ENCODE results near the gene DDX18. TPM values are rescaled to one million over a fixed set of nuclear protein-coding genes. Genes with fewer than 3 reads are reported as not detected.

Gene DDX18
- total and polyA plus RNA-seq, 2 of the 4 experiments (the other 2 are of a cell fraction), result 34.6 to 69.9 TPM

- peak; percentile 59; the same call in 1 of the 2 replicates for TF ChIP-seq MXI1 (IDR thresholded peaks at IDR 0.05; ENCODE audit: borderline replicate concordance, low read depth, low read length)
- TF ChIP-seq RCOR1 (IDR thresholded peaks at IDR 0.05; ENCODE audit: insufficient replicate concordance, low read length), result peak; percentile 76
- no peak for TF ChIP-seq BHLHE40 (IDR thresholded peaks at IDR 0.05; ENCODE audit: low read depth, low read length)
- TF ChIP-seq RFX5 (IDR thresholded peaks at IDR 0.05; ENCODE audit: low read depth, low read length), result no peak
- TF ChIP-seq MAFK (IDR thresholded peaks at IDR 0.05; ENCODE audit: low read depth, low read length), result peak; percentile 76
- no peak for TF ChIP-seq RAD21 (IDR thresholded peaks at IDR 0.05; ENCODE audit: low read length)
Measured at GRCh38 chr2:117856415-117857210, 42.1 kb downstream of the DDX18 start (continued).

GRCh38 chr2:117858336-117858735 lies 43.8 kb downstream of the DDX18 start:
- peaks cover 10% of the 10 kb centered on the region for H3K9me3 ChIP-seq (ENCODE audit: control insufficient read depth, insufficient read depth, low read length)
- no peak overlapping the region; the same call in 2 of the 3 replicates for H2BK15ac ChIP-seq (ENCODE audit: low read depth, low read length)
- intact Hi-C loops (cut with micrococcal nuclease) (no loop called here), in situ Hi-C loops (cut with MboI; ENCODE audit: low sequenced_read_pairs) (no loop called here), dilution Hi-C loops (cut with HindIII; ENCODE audit: low sequenced_read_pairs, unreplicated experiment) (no loop called here)
- H4K91ac ChIP-seq (ENCODE audit: insufficient read depth, low read depth, low read length), result no peak overlapping the region
- H4K5ac ChIP-seq (ENCODE audit: low read depth, low read length), result no peak overlapping the region
- H2AK5ac ChIP-seq (ENCODE audit: low read depth, low read length), result no peak overlapping the region; the same call in 1 of the 2 replicates
- H2AFZ ChIP-seq (replicated peaks; ENCODE audit: low read length, poor library complexity), result no peak overlapping the region
- no peak overlapping the region for H3K9ac ChIP-seq (ENCODE audit: low read depth, low read length)
- no peaks in the 10 kb centered on the region for H3K79me1 ChIP-seq (ENCODE audit: low read depth in 1 of 2, low read length in 2 of 2)
- no peak for ATAC-seq (ENCODE audit: low read depth)
- no peak overlapping the region for H2BK5ac ChIP-seq (ENCODE audit: low read depth, low read length, poor library complexity, severe bottlenecking)
- H3K4me2 ChIP-seq (ENCODE audit: low read depth, low read length), result no peak overlapping the region
- H3K4me1 ChIP-seq (ENCODE audit: control insufficient read depth, insufficient read depth, low read length), result peaks cover 3% of the 10 kb centered on the region; the same call in 1 of the 2 replicates
- no peak overlapping the region for H4K8ac ChIP-seq (ENCODE audit: low read depth in 2 of 2, low read length in 2 of 2)
- TF ChIP-seq MAFK (IDR thresholded peaks at IDR 0.05; ENCODE audit: low read depth, low read length) (no peak), MAZ (IDR thresholded peaks at IDR 0.05; ENCODE audit: borderline replicate concordance, low read depth, low read length) (no peak), RCOR1 (IDR thresholded peaks at IDR 0.05; ENCODE audit: insufficient replicate concordance, low read length) (no peak), RAD21 (IDR thresholded peaks at IDR 0.05; ENCODE audit: low read length) (no peak), CTCF (conservative IDR thresholded peaks at IDR 0.05; ENCODE audit: low read depth, low read length) (no peak), BHLHE40 (IDR thresholded peaks at IDR 0.05; ENCODE audit: low read depth, low read length) (no peak), MXI1 (IDR thresholded peaks at IDR 0.05; ENCODE audit: borderline replicate concordance, low read depth, low read length) (no peak), NFE2L2 (IDR thresholded peaks at IDR 0.05; ENCODE audit: low read depth, low read length) (no peak), SMC3 (IDR thresholded peaks at IDR 0.05; ENCODE audit: low read depth, low read length) (no peak), RFX5 (IDR thresholded peaks at IDR 0.05; ENCODE audit: low read depth, low read length) (no peak), CEBPB (IDR thresholded peaks at IDR 0.05; ENCODE audit: low read depth, low read length) (no peak)
- ChIA-PET POLR2A (ENCODE audit: unreplicated experiment) (no interaction called here), CTCF (no interaction called here)
- H3K27me3 ChIP-seq (ENCODE audit: control insufficient read depth, insufficient read depth, low read length), result peaks cover 7% of the 10 kb centered on the region; the same call in 1 of the 2 replicates
- H3K4ac ChIP-seq (ENCODE audit: low read depth, low read length), result no peak overlapping the region
- no peak overlapping the region for H3K56ac ChIP-seq (ENCODE audit: extremely low read depth, insufficient read depth, low read length)
- 92% methylated on average over 2 of the region's 17 CpGs; no CpG with 5 or more reads in 1 of the 2 experiments for WGBS, 2 experiments (ENCODE audit: extremely low coverage in 2 of 2, insufficient read length in 1 of 2)
- H3K9me1 ChIP-seq (ENCODE audit: insufficient read depth, low read length), result peaks cover 8% of the 10 kb centered on the region; the same call in 1 of the 2 replicates
- BruUV-seq (replicated peaks), result no TSS peak
- no peaks in the 10 kb centered on the region for H4K20me1 ChIP-seq (ENCODE audit: insufficient read depth, low read length)
- no peak for DNase-seq
- no peak overlapping the region for H3K23ac ChIP-seq (ENCODE audit: low read depth, low read length)
- no peak overlapping the region for H3K18ac ChIP-seq (ENCODE audit: low read depth, low read length)
- no peak overlapping the region for H2BK20ac ChIP-seq (ENCODE audit: low read depth, low read length)
- 0 out of 2 replicates have a peak overlapping the region, but pooled peaks have one; percentile 67 for H3K14ac ChIP-seq (replicated peaks; ENCODE audit: low read depth, low read length)
- H3K27ac ChIP-seq (ENCODE audit: insufficient read depth, low read length), result no peak overlapping the region
- no peak overlapping the region for H3K4me3 ChIP-seq (ENCODE audit: insufficient read depth, low read depth, low read length)
- no peaks in the 10 kb centered on the region for H3K36me3 ChIP-seq (ENCODE audit: control insufficient read depth, insufficient read depth, low read length)
- H2BK120ac ChIP-seq (ENCODE audit: low read depth, low read length), result no peak overlapping the region
- H2AK9ac ChIP-seq (replicated peaks; ENCODE audit: low read depth, low read length, poor library complexity), result no peak overlapping the region
